ENCODE data around the gene PDZRN3.

PDZRN3 gene

DNA sequence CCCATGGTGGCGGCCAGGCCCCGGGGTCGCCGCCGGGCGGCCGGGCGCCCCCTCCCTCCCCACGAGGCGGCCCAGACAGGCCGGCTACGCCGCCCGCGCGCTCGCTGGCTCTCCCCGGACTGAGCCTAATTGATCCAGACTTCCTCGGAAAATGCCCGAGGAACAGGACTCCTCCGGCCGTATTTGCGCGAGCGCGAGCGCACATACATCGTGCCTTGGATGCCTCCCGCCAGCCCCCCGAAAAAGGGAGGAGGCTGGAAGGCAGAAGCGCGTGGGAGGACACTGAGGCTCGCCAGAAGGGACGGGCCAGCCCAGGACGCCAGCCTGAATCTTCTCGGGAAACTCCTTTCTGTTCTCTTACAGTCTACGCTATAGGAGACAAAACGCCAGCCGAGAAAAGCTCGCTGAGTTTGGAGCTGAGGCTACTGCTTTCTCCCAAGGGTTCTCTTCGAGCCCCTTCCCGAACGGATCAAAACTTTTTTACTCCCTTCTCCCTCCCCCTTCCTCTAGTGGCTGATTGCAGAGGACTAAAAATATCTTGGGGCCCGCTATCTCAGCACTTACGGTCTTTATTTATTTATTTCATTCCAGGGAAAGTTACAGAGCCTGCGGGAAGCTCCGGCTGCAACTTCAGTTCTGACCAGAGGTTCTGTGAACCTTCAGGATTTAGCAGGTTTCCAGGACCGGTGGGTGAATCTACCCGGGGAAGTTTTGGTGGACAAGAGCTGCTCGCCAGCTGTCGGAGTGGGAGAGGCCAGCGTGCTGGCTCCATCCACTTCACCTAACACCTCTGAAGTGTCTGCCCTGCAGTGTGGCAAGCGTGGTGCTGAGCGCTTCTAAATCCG lies at the start of gene PDZRN3:
PDZRN3 (minus strand) TSS at position 121 of the 845 bp plus-strand sequence.
- no peak for DNase-seq (ENCODE audit: low spot score)

- no peak for DNase-seq (ENCODE audit: low spot score)
These were observed 49.5 kb upstream of the PDZRN3 start for GRCh38 chr3:73674280-73674679.

- no peak for DNase-seq (ENCODE audit: low spot score)
These were observed 44.5 kb upstream of the PDZRN3 start for GRCh38 chr3:73669260-73669659.

GRCh38 chr3:73668391-73668790 lies 43.6 kb upstream of the PDZRN3 start:
- no peak for DNase-seq (ENCODE audit: low spot score)

DNA sequence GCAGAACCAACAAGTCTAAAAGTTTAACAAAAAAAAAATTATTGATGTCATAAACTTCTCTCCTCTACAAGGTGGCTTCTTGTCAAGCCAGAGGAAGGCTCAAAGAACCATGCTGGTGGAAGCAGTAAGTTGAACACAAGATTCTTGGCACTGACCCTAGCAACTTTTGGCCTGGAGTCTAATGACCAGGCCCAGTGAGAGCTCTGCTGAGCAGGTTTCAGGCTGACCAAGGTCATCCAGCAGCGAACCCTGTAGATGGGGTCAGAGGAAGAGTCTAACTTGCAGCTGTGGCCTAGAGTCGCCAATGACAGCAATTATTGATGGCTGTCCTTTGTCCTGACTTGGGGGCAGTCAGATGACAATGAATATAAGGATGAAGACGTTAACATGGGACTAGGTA lies 43.1 kb upstream of the PDZRN3 start:
- no peak for DNase-seq (ENCODE audit: low spot score)

- no peak for DNase-seq (ENCODE audit: low spot score)
These were observed 40.5 kb upstream of the PDZRN3 start for GRCh38 chr3:73665286-73665685.

GRCh38 chr3:73664389-73664788 lies 39.6 kb upstream of the PDZRN3 start:
- DNase-seq (ENCODE audit: low spot score), result no peak

DNA sequence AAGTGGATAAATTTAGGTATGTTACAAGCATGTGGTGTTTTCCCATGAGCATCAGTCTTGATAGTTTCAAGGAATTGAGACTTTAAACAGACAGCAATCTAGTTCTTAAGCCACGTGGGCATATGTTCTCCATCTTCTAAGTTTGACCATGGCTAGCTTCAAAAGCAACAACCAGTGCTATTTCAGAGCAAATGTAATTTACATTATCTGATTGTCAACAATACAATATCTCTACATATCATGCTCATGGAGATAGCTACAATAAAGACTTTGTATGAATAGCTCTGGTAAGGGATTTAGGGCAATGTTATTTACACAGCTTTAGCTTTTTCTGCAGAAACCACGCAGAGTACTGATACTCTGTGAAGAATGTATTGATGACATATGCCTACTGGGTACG lies 38.8 kb upstream of the PDZRN3 start:
- DNase-seq (ENCODE audit: low spot score), result no peak

DNA sequence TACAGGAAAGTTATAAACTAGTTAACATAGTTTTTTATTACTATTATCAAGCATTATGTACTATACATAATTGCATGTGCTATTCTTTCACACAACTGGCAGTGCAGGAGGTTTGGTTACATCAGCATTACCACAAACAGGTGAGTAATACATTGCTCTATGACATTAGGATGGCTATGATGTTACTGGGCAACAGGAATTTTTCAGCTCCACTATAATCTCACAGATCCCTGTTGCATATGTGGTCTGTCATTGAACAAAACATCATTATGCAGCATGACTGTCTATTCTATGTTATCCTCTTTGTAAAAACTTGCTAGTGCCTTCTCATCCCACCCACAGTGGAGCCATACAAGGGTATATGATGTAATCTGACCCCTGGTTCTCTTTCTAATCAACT lies 36.5 kb upstream of the PDZRN3 start:
- no peak for DNase-seq (ENCODE audit: low spot score)

DNA sequence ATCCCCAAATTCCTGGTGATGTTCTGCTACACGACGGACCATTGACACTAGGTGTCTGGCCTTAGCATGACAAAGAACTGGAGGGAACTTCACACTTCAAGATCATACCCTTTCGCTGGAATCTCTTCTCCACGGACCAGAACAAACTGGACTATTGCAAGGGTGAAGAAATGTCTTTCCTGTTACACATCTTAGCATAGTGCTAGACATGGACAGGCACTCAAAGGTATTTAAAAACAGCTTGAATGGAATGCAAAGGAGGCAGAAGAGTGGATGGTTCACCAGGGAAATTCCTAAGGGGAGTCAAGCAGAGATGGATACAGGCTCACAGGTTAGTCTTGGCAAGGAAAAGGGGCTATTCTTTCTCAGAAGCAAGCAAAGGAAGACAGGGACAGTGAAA lies 33.5 kb upstream of the PDZRN3 start:
- DNase-seq (ENCODE audit: low spot score), result no peak

DNA sequence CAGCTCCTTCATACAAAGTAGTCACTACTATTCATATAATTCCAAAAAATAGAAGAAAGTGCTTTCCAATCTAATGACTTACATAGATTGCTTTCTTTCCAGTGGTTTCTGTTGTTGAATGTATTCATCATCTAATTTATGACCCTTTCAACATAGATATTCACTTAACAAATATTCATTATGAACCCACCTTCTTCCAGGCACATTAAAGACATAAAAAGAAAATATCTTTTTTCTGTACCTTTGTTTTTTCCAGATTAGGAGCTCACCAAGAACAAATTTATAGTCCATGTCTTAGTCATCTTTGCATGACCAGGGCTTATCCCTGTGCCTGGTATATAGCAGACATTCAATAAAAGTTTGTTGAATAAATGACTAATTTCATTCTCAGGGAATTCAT lies 32.4 kb upstream of the PDZRN3 start:
- no peak for DNase-seq (ENCODE audit: low spot score)

DNA sequence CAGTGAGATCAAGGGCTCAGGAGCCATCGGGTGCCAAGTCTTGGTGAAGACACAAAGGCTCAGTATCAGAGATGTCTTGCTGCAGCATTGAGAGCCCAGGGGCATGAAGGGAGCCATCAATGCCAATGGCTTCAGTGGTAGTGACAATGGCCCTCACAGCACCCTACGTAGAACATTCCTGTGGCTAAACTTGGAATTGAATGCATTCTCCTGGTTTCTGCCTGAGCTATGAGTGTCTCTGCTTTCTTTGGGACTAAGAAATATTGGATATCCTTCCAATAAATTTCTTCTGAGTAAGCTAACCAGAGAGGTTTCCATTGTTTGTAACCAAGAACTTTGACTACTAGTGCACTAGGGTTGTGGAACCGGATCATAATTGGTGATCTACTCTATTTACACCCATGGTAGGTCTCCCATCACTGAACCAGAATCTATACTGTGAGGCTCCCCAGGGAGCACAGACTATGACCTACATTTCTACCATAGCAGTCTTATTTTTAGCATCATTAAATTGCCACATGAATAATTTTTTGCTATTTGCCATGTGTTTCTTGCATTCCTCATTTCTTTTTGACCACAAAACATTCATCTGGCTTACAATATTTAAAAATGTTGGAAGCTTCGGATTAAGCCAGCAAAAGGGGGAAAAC lies 31.6 kb upstream of the PDZRN3 start:
- DNase-seq (ENCODE audit: low spot score), result no peak

- DNase-seq (ENCODE audit: low spot score), result no peak
These were observed 30.5 kb upstream of the PDZRN3 start for GRCh38 chr3:73655197-73655596.

DNA sequence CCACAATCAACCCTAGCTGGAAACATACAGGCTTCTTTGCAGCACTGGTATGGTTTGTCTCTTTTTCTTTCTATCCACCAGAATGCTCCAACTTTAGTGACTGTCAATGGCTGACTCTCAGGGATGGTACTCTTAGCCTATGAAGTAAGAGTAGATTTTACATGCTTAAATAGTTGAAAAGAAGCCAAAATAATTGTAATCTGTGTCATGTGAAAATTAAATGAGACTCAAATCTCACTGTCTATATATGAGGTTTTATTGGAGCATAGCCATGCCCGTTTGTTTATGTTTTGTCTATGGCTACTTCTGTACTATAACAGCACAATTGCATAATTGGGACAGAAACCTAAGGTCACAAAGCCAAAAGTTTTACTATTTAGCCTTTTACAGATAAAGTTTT lies 29.1 kb upstream of the PDZRN3 start:
- no peak for DNase-seq (ENCODE audit: low spot score)

DNA sequence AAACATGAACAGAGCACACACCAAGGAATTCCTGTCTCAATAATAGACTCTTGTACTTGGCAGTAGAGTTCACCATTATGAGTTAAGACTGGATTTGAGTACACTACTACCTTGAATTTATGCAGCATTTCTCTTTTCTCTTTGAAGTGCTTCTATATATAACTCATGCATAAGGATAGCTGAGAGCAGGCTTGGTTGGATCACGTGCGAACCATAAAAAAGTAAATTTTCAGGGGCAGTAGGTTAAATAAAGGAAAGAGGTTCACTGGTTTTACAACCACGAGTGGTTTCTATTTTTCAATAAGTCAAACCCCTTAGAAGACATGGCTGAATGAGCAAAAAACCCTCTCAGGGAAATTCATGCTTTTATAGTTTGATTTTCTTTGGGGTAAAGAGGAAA lies 28.6 kb upstream of the PDZRN3 start:
- DNase-seq (ENCODE audit: low spot score), result no peak

DNA sequence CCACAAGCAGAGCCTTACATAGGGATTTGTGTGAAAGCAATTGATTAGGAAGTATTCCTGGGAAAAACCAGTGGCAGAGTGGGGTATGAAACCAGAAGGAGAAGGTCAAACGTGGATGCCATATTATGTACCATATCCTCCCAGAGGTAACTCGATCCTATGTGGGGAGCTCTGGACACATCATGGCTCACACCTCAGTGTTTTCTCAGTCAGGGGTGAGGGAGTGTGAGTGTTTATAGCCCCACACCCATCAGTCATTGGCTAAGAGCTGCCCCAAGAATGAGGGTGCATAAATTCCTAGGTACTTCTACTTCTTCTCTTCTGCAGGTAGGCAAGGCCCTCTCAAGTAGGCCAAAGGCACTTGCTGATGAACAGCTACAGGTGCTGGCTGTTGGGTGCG lies 28.2 kb upstream of the PDZRN3 start:
- no peak for DNase-seq (ENCODE audit: low spot score)

DNA sequence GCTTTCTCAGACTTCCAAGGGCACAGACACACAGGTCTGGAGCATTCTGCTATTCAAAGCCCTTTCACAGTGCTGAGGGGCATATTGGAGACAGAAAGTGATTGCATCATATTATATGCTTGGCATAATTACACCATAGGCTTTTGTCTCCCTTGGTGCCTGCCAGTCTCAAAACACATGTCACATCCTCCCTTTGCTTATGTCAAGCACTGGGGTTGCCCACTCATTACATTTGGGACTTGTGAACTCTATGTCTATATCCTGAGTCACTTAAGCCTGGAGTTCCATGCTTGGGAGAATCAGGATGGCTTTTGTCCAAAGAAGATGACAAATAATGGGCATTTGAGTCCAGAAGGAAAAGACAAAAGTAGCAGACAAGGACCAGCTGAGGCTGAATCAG lies 12.3 kb upstream of the PDZRN3 start:
- no peak for DNase-seq (ENCODE audit: low spot score)

GRCh38 chr3:73635254-73635653 lies 10.5 kb upstream of the PDZRN3 start:
- DNase-seq (ENCODE audit: low spot score), result no peak

DNA sequence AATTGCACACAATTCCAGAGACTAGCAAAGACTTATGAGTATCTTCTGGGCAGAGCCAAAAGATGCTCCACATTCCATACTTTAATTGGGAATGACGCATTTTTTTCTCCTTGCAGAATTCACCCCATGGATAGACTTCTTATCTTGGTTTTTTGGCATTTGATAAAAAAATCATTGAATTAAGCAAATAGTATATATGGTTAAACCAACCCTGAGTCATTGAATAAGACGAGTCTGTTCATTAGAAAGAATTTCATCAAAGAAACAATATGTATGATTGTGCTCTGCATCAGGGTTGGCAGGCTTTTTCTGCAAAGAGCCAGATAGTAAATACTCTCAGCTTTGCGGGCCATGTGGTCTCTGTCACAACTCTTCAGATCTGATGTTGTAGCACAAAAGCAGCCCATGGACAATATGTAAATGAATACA lies 9.2 kb upstream of the PDZRN3 start:
- DNase-seq (ENCODE audit: low spot score), result no peak

- no peak for DNase-seq (ENCODE audit: low spot score)
These were observed 8.7 kb upstream of the PDZRN3 start for GRCh38 chr3:73633453-73633852.

- no peak for DNase-seq (ENCODE audit: low spot score)
These were observed 1.4 kb upstream of the PDZRN3 start for GRCh38 chr3:73626106-73626505.

DNA sequence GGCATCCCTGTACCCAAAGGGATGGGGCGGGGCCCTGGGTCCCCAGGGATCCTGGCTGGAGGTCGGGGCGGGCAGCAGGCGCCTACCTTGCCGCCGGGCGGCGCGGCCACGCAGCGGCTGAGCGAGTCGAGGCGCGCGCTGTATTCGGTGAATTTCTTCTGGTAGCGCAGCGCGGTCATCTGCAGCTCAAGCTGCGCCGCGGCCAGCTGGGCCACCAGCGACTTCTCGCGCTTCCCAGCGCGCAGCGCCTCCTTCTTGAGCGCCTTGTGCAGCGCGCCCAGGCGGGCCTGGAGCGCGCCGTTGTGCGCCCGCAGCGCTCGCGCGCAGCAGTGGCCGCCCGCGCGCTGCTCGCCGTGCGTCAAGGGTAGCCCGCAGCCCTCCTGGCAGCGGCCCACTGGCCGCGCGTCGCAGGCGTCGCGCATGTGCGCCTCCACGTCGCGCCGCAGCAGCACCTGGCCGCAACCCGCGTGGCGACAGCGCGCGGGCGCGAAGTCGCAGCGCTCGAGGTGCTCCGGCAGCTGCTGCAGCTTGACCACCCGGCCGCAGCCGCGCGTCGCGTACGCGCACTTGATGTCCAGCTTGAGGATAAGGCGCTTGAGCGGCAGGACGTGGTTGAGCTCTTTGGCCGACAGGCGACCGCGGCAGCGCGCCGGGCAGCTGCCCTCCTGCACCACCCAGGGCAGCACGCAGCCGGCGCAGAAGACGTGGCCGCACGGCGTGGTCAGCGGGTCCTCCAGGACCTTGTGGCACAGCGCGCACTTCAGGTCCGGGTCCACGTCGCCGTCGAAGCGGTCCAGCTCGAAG lies 522 bp downstream of the PDZRN3 start:
- no peak for DNase-seq (ENCODE audit: low spot score)

- no peak for DNase-seq (ENCODE audit: low spot score)
These were observed 1.4 kb downstream of the PDZRN3 start for GRCh38 chr3:73623346-73623745.

All from CD4-positive, alpha-beta T cell treated with Interleukin-2 at 100 ng/mL for 4 hours (primary cell).